A549 (cell line): ENCODE measurements around the gene KCNAB1.
"Not testable (repeated sequence)": the region's sequence is repeated elsewhere in the genome, so short reads cannot be mapped to it uniquely, and the experiment has no call there.

Source experiments
- CEBPB ChIP-seq, 2 experiments: fragments of >200 bp in 1 of 2; sonication (Bioruptor Twin) in 1 of 2; formaldehyde crosslinking in 1 of 2; IDR thresholded peaks; 2 replicates each; pipeline ENCODE4 v1.6.1; 2012 to 2016
- CTCF ChIP-seq: fragments of >200 bp; sonication (Bioruptor Twin); formaldehyde crosslinking; IDR thresholded peaks from 3 replicates; pipeline ENCODE4 v1.5.1; 2016
- EHMT2 ChIP-seq: fragments of 200-600 bp; sonication (generic); IDR thresholded peaks from 2 replicates; pipeline ENCODE4 v1.6.1; 2016; ENCODE audit warnings: antibody characterized with exemption, low read depth, mild to moderate bottlenecking, moderate library complexity
- EP300 ChIP-seq, 2 experiments: fragments of >200 bp; sonication (Bioruptor Twin); formaldehyde crosslinking; IDR thresholded peaks; 2 replicates in 1 of 2; 3 replicates in 1 of 2; pipeline ENCODE4 v1.6.1; 2016 to 2017
- MAFK ChIP-seq: fragments of 450-650 bp; IDR thresholded peaks from 2 replicates; pipeline ENCODE4 v1.6.1; 2014; ENCODE audit not compliant: partially characterized antibody
- POLR2A ChIP-seq: IDR thresholded peaks from 2 replicates; pipeline ENCODE4 v1.6.1; 2012; ENCODE audit warnings: mild to moderate bottlenecking, low read length

DNA sequence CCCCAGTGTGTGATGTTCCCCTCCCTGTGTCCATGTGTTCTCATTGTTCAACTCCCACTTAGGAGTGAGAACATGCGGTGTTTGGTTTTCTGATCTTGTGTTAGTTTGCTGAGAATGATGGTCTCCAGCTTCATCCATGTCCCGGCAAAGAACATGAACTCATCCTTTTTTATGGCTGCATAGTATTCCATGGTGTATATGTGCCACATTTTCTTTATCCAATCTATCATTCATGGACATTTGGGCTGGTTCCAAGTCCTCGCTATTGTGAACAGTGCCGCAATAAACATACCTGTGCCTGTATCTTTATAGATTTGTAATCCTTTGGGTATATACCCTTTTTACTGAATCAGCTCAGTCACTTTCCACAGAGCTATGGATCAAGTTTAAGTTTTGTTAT lies 24.7 kb upstream of the KCNAB1 start:
- not testable (repeated sequence) for TF ChIP-seq CEBPB (IDR thresholded peaks at IDR 0.05); CTCF; MAFK; EP300 (IDR thresholded peaks at IDR 0.05); EHMT2; POLR2A
